SH-SY5Y (cell line): Measurements from ENCODE around the gene SPOP.

ENCODE experiments used
- GATA2 ChIP-seq: IDR thresholded peaks from 2 replicates; pipeline ENCODE4 v1.6.1; 2011; ENCODE audit warnings: mild to moderate bottlenecking, low read depth, low read length
- GATA3 ChIP-seq: IDR thresholded peaks from 2 replicates; pipeline ENCODE4 v1.6.1; 2011; ENCODE audit warnings: low read depth, mild to moderate bottlenecking, low read length, moderate library complexity

DNA sequence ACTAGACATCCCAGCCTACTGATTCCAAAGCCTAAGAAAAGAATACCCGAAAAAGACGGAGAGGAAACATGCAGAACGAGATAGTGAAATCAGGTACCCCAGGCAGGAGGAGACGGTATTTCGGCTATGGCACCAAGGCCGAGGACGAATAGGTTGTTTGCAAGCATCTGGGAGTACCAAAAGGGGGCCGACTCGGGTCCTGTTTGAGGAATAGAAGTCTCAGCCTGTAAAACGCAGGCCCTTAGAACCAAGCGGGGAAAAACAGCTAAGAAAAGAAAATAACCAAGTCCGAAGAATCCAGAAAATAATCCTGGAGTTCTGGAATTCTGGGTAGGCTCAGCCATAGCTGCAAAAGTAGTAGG is 29.3 kb upstream of the SPOP start:
- no peak for TF ChIP-seq GATA2
- TF ChIP-seq GATA3, result no peak
